Measurements from ENCODE around the gene WBP1. TPM values are rescaled to one million over a fixed set of nuclear protein-coding genes. Genes with fewer than 3 reads are reported as not detected.

Gene WBP1
- total and polyA plus RNA-seq, 2 donors (not counting 1 experiment from before 2014, with no cell fraction given): 43.8 to 78.1 TPM

DNA sequence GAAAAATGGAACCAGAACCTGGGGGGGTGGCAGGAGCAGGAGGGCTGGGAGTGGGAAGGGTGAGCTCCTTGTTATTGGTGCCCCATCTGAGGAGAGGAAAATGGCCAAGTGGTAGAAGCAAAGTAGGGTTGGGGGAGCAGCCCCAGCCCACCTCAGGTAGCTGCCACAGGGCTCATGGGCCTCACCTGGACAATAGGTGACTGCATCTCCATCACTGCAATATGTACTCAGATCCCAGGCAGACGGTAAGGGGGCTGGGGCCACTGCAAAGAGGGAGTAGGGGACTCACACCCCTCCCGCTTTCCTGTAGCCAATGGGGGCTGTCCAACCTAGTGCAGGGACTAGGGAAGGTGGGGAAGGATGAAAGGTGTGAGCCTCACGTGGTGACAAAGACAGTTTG, 41.0 kb upstream of the WBP1 start:
- H3K4me1 ChIP-seq (ENCODE audit: control insufficient read depth, extremely low read depth, insufficient read depth, low read length): peaks cover 11% of the 10 kb centered on the region
- no peak overlapping the region for H3K4me3 ChIP-seq (replicated peaks in 1 of 4; ENCODE audit: control extremely low read depth in 1 of 4, insufficient read depth in 1 of 4, low read depth in 3 of 4, low read length in 4 of 4)
- no peak overlapping the region for H3K4me2 ChIP-seq (ENCODE audit: extremely low read depth, insufficient read depth, low read length)
- no peak overlapping the region for H3K27ac ChIP-seq (ENCODE audit: insufficient read depth, low read length)
- no peaks in the 10 kb centered on the region for H3K79me2 ChIP-seq (ENCODE audit: control insufficient read depth, insufficient read depth, low read length)
- no peak for TF ChIP-seq CTCF (conservative IDR thresholded peaks at IDR 0.05 in 1 of 2, IDR thresholded peaks at IDR 0.05 in 1 of 2; ENCODE audit: low read depth in 1 of 2, low read length in 2 of 2)
- no peak for TF ChIP-seq EZH2 (IDR thresholded peaks at IDR 0.05; ENCODE audit: low read length, missing control alignments)
- no peaks in the 10 kb centered on the region for H4K20me1 ChIP-seq (ENCODE audit: control insufficient read depth, extremely low read depth, insufficient read depth, low read length)
- H3K36me3 ChIP-seq (ENCODE audit: control insufficient read depth, insufficient read depth, low read length): no peaks in the 10 kb centered on the region
- no peak overlapping the region for H3K9ac ChIP-seq (ENCODE audit: insufficient read depth, low read length)
- no peak overlapping the region for H2AFZ ChIP-seq (ENCODE audit: low read length)
- no peaks in the 10 kb centered on the region for H3K27me3 ChIP-seq (ENCODE audit: control insufficient read depth, insufficient read depth, low read length)
- H3K9me3 ChIP-seq (ENCODE audit: control insufficient read depth, insufficient read depth, low read depth, low read length): no peaks in the 10 kb centered on the region
- no peak for DNase-seq (ENCODE audit: low read depth in 2 of 2)

DNA sequence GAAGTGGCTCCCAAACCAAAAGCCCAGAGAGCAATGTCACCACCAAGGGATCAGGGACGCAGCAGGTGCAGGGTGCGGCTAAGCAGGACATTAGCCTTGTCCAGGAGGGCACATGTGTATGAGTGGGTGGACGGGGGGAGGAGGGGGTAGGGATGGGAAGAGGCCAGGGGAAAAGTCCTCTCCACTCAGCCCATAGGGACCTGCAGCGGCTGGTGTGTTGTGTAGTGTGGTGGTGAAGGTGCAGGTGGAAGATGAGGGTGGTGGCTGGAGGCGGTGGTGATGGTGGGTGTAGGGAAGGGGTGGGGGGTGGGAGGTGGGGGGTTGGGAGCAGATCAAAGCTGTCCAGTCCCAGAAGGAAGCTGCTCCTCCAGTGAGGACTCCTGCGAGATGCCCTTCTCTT, 40.5 kb upstream of the WBP1 start:
- no peak overlapping the region for H3K9ac ChIP-seq (ENCODE audit: insufficient read depth, low read length)
- H3K27me3 ChIP-seq (ENCODE audit: control insufficient read depth, insufficient read depth, low read length): no peaks in the 10 kb centered on the region
- H3K36me3 ChIP-seq (ENCODE audit: control insufficient read depth, insufficient read depth, low read length): no peaks in the 10 kb centered on the region
- no peak overlapping the region for H3K4me3 ChIP-seq (replicated peaks in 1 of 4; ENCODE audit: control extremely low read depth in 1 of 4, insufficient read depth in 1 of 4, low read depth in 3 of 4, low read length in 4 of 4)
- no peak for TF ChIP-seq EZH2 (IDR thresholded peaks at IDR 0.05; ENCODE audit: low read length, missing control alignments)
- no peak for TF ChIP-seq CTCF (conservative IDR thresholded peaks at IDR 0.05 in 1 of 2, IDR thresholded peaks at IDR 0.05 in 1 of 2; ENCODE audit: low read depth in 1 of 2, low read length in 2 of 2)
- H3K4me2 ChIP-seq (ENCODE audit: extremely low read depth, insufficient read depth, low read length): no peak overlapping the region
- no peak for DNase-seq (ENCODE audit: low read depth in 2 of 2)
- no peaks in the 10 kb centered on the region for H3K9me3 ChIP-seq (ENCODE audit: control insufficient read depth, insufficient read depth, low read depth, low read length)
- H3K27ac ChIP-seq (ENCODE audit: insufficient read depth, low read length): no peak overlapping the region
- peaks cover 11% of the 10 kb centered on the region for H3K4me1 ChIP-seq (ENCODE audit: control insufficient read depth, extremely low read depth, insufficient read depth, low read length)
- H2AFZ ChIP-seq (ENCODE audit: low read length): no peak overlapping the region
- H3K79me2 ChIP-seq (ENCODE audit: control insufficient read depth, insufficient read depth, low read length): no peaks in the 10 kb centered on the region
- no peaks in the 10 kb centered on the region for H4K20me1 ChIP-seq (ENCODE audit: control insufficient read depth, extremely low read depth, insufficient read depth, low read length)

DNA sequence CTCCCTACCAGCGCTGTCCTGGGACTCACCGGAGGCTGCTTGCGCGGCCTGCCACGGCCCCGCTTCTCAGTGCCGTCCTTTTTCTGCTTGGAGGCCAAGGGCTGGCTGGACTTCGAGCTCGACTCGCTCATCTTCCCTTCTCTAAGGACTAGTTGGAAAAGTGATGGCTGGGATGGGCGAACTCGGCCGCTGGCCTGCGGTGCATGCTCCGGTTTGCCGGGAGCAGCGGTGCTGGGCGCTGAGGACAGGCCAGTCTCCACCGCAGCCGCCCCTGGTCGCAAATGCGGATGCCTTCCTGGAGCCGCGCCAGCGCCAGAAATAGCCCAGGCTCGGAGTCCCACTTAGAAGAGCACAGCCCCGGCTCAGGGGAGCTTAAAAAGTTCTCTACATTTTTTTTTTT, 39.9 kb upstream of the WBP1 start:
- peak overlapping the region; percentile 5 for H2AFZ ChIP-seq (ENCODE audit: low read length)
- no peak overlapping the region for H3K27ac ChIP-seq (ENCODE audit: insufficient read depth, low read length)
- TF ChIP-seq EZH2 (IDR thresholded peaks at IDR 0.05; ENCODE audit: low read length, missing control alignments) (no peak), CTCF (conservative IDR thresholded peaks at IDR 0.05 in 1 of 2, IDR thresholded peaks at IDR 0.05 in 1 of 2; ENCODE audit: low read depth in 1 of 2, low read length in 2 of 2) (no peak)
- H3K79me2 ChIP-seq (ENCODE audit: control insufficient read depth, insufficient read depth, low read length): no peaks in the 10 kb centered on the region
- DNase-seq (ENCODE audit: low read depth in 2 of 2): no peak
- no peak overlapping the region for H3K9ac ChIP-seq (ENCODE audit: insufficient read depth, low read length)
- no peaks in the 10 kb centered on the region for H3K27me3 ChIP-seq (ENCODE audit: control insufficient read depth, insufficient read depth, low read length)
- H4K20me1 ChIP-seq (ENCODE audit: control insufficient read depth, extremely low read depth, insufficient read depth, low read length): no peaks in the 10 kb centered on the region
- H3K9me3 ChIP-seq (ENCODE audit: control insufficient read depth, insufficient read depth, low read depth, low read length): no peaks in the 10 kb centered on the region
- H3K4me2 ChIP-seq (ENCODE audit: extremely low read depth, insufficient read depth, low read length): no peak overlapping the region
- no peaks in the 10 kb centered on the region for H3K36me3 ChIP-seq (ENCODE audit: control insufficient read depth, insufficient read depth, low read length)
- no peak overlapping the region for H3K4me3 ChIP-seq (replicated peaks in 1 of 4; ENCODE audit: control extremely low read depth in 1 of 4, insufficient read depth in 1 of 4, low read depth in 3 of 4, low read length in 4 of 4)
- H3K4me1 ChIP-seq (ENCODE audit: control insufficient read depth, extremely low read depth, insufficient read depth, low read length): peaks cover 11% of the 10 kb centered on the region

Data from fibroblast of lung (primary cell).